ENCODE data around the gene SPINK2.

GRCh38 chr4:56764775-56765174, 56.7 kb downstream of the SPINK2 start:
- TF ChIP-seq CTCF (conservative IDR thresholded peaks at IDR 0.05): no peak
- no peak for TF ChIP-seq ZFX (IDR thresholded peaks at IDR 0.05)
